Cardiac fibroblast (primary cell): ENCODE data around the gene PDGFRA.

Source experiments
- DNase-seq, 2 donors: peaks; one replicate each; pipeline versions ENCODE4 v3.0.0 to v3.0.0-alpha.2; 2010; ENCODE audit warnings: low read depth in 2 of 2
- H3K4me3 ChIP-seq, 2 donors: replicated peaks in 1 of 2; 1 replicate in 1 of 2; 2 replicates in 1 of 2; pipeline ENCODE4 v1.5.1; 2011; ENCODE audit warnings: low read depth in 2 of 2, low read length in 2 of 2, mild to moderate bottlenecking in 2 of 2, moderate library complexity in 1 of 2
- TF ChIP-seq, protein P1 (sequence below): IDR thresholded peaks from one replicate; pipeline ENCODE4 v1.5.1; 2011; ENCODE audit warnings: low read depth, mild to moderate bottlenecking, low read length, inconsistent platforms

The PDGFRA gene

DNA sequence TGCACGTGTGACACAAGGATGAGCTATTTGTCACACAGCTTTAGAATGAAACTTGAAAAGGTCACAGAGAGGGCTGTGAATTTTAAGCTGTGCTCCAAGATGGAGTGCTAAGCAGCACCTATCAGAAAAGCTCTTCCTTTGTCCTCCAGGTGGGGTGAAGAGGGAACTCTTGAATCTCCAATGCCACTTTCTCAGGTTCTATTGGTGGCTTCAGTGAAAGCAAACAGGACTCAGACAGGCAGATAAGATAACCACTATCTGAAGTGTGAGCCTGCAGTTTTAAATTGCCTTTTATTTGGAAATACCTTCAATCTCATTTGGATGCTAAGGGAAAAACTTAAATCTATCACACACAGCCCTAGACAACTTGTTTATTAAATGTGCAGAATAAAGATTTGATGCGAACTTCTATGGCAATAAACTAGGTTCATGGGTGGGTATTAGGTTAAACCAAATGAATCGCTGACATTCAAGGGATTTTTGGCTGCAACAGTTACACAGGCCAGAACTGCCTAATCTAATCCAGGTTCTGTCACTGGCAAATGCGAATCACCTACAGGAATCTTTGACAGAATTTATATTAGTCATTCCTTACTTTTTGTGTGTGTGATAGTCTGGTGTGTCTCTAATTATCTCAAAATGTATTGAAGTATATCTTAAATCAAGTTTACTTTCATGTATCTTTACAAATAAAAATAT lies 13.6 kb upstream of the PDGFRA start:
- H3K4me3 ChIP-seq: no peak overlapping the region
- TF ChIP-seq, protein P1, sequence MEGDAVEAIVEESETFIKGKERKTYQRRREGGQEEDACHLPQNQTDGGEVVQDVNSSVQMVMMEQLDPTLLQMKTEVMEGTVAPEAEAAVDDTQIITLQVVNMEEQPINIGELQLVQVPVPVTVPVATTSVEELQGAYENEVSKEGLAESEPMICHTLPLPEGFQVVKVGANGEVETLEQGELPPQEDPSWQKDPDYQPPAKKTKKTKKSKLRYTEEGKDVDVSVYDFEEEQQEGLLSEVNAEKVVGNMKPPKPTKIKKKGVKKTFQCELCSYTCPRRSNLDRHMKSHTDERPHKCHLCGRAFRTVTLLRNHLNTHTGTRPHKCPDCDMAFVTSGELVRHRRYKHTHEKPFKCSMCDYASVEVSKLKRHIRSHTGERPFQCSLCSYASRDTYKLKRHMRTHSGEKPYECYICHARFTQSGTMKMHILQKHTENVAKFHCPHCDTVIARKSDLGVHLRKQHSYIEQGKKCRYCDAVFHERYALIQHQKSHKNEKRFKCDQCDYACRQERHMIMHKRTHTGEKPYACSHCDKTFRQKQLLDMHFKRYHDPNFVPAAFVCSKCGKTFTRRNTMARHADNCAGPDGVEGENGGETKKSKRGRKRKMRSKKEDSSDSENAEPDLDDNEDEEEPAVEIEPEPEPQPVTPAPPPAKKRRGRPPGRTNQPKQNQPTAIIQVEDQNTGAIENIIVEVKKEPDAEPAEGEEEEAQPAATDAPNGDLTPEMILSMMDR: no peak
- DNase-seq: no peak

DNA sequence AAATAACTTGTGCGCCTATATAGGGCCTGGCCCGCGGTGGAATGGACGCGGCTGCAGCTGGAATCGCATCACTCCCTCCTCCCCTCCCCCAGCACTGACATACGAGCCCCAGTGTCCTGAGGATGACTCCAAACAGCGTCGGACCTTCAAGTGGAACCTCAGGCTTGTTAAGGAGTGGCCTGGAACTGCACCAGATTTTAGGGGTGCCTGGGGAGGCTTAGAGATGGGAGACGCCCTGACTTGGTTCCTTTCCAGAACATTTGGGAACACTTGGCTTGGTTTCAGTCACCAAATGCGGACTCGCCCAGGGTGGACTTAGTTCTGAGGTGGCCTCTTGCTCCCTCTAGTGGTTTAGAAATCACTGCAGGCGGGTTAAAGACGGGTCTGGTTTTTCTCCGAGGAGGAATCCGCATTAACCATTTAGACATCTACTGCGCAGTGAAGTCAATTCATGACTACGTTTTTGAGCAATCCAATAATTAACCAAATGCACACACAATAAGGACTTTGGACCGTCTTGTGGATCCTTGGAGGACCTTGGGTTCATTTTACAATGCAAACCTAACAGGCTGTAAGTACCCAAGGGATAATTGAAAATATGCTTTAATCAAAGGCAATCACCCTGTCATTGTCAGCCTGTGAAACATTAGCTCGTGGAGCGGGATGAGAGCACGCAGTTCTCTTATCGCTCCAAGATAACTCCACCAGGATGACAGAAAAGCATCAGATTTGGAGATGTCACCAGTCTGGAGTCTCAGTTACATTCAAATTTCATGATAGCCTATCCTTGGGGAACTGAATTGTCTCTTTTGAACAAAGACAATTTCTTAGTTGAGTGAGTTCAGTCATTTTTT lies 11.2 kb upstream of the PDGFRA start:
- TF ChIP-seq, protein P1: peak; percentile 85
- H3K4me3 ChIP-seq: peak overlapping the region; percentile 41 to 43
- peak; percentile 95 to 96 for DNase-seq

DNA sequence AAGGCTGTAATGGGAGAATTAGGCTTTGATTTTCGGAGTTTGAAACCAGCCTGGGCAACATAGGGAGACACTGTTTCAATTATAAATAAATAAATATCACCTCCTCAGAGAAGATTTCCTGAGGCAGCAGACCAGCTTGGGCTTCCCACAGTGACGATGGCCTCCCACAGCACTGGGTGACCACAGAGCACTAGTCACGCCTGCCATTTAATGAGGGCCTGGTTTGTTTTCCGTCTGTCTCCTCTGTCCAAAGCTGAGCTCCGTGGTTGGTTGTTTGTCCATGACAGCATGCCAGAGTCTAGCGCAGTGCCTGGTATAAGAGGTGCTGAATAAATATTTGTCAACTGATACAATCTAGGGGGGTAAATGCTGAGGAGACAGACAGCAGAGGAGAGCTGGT lies 10.4 kb upstream of the PDGFRA start:
- no peak overlapping the region for H3K4me3 ChIP-seq
- DNase-seq: no peak
- TF ChIP-seq, protein P1: no peak

DNA sequence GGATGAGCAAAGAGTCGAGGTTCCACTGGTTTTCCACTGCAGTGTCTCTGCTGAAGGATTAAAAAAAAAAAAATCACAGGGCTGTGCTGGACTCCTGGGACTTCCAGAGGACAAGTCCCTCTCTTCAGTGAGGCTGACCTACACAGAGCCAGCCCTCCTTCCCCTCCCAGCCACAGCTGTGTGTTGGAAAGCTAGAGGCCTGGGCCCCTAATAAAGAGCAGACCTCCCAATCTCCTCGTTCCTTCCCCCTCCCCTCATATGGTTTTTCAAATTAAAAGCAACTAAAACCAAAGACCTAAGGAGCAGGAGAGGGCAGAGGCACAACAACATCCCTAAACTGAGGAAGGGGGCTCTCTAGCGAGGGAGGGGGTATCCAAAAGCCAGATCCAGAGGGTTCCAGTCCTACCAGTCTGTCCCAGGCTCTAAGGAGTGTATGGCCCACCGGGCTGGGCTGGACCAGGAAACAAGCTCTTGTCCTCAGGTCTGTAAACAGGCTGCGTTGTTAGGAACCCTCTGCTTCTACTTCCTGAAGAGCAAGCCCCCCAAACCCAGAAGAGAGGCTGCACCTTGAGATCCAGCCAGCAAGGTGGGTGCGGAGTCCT lies 4.0 kb upstream of the PDGFRA start:
- DNase-seq: no peak
- TF ChIP-seq, protein P1: no peak
- no peak overlapping the region for H3K4me3 ChIP-seq

DNA sequence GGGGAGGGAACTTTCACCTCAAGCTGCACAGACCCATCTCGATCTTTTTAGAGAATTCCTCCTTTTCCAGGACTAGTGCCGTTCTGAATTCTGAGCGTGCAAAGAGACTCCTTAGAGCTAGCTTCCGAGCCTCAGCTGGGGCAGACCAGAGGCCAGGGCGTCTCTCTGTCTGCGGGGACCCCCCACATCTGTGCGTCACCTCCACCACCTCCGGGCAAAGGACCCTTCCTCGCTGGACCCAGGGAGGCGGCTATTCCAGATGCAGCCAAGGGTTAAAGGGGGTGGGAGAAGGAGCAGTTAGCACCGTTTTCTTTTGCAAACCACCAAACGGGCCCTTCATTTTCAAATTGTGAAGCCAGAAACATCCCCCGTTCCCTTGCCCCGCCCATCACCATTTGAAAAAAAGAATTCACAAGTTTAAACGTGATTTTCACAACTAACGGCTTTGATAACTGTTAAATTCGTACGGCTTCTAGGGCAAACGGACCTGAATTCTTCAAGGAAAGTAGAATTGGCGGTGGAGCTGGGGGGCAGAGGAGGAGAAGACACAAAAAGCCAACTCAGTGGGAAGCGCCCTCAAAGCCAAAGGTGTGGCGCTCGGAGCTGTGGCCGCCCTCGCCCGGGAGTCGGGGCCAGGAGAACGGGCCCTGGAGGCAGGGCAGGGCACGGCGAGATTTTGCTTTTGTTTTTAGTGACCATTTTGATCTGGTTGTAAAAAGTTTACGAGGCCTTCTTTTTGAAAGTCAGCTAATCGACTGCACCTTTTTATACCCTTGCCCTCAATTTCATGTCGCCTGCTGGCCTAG lies 3.3 kb upstream of the PDGFRA start:
- DNase-seq: peak in 1 of 2 donors; percentile 39
- TF ChIP-seq, protein P1: no peak
- H3K4me3 ChIP-seq: peak overlapping the region; percentile 82 to 92
